A673 (cell line): ENCODE data around the gene VWA8.

Experiments used
- CTCF ChIP-seq: fragments of 300-800, 200-600 bp; sonication (generic); conservative IDR thresholded peaks from 2 replicates; pipeline ENCODE4 v1.5.1; 2017; ENCODE audit warnings: low read depth, mild to moderate bottlenecking, antibody characterized with exemption, low read length, moderate library complexity, mixed read lengths
- EZH2 ChIP-seq: fragments of 200-600 bp; sonication (generic); IDR thresholded peaks from 2 replicates; pipeline ENCODE4 v1.6.1; 2017; ENCODE audit warnings: borderline replicate concordance, low read depth, mild to moderate bottlenecking, mixed read lengths, antibody characterized with exemption, low read length; ENCODE audit not compliant: poor library complexity, severe bottlenecking

- TF ChIP-seq CTCF (no peak), EZH2 (no peak)
Observed at GRCh38 chr13:41960637-41961465, at the start of gene VWA8.
